Bronchial epithelial cell (primary cell): ENCODE measurements around the gene NDUFA7. TPM values are rescaled to one million over a fixed set of nuclear protein-coding genes. Genes with fewer than 3 reads are reported as not detected.

Experiments
- DNase-seq: peaks from one replicate; pipeline ENCODE4 v3.0.0-alpha.2; 2010; ENCODE audit warnings: low read depth
- FAIRE-seq: peaks from 2 replicates; lab custom pipeline; 2011; peaks lifted over from hg19 to GRCh38; lab: Jason Lieb, UNC
- H3K27me3 ChIP-seq: 2 replicates; pipeline ENCODE4 v1.5.1; 2011; ENCODE audit warnings: low read length; ENCODE audit not compliant: control insufficient read depth, insufficient read depth
- H3K36me3 ChIP-seq: 2 replicates; pipeline ENCODE4 v1.5.1; 2011; ENCODE audit warnings: low read length; ENCODE audit not compliant: control insufficient read depth, insufficient read depth
- H3K4me3 ChIP-seq: 2 replicates; pipeline ENCODE4 v1.5.1; 2011; ENCODE audit warnings: mild to moderate bottlenecking, low read depth, low read length, control low read depth
- CTCF ChIP-seq: IDR thresholded peaks from 2 replicates; pipeline ENCODE4 v1.5.1; 2011; ENCODE audit warnings: mild to moderate bottlenecking, moderate library complexity, low read length, control low read depth, inconsistent platforms; ENCODE audit not compliant: insufficient read depth, severe bottlenecking
- total RNA-seq: library from RNA; depleted of rRNA; stranded (reverse); fragments of >200 nt; gene quantifications from 2 replicates; pipeline ENCODE4 v1.2.1, GENCODE V29; 2014

NDUFA7 gene
- total RNA-seq, 1 donor from 2014 or later: 14.7 TPM

GRCh38 chr19:8311461-8312260 is 9.5 kb downstream of the NDUFA7 start:
- no peak for FAIRE-seq
- H3K4me3 ChIP-seq: no peak overlapping the region
- no peaks in the 10 kb centered on the region for H3K27me3 ChIP-seq
- DNase-seq: no peak
- peaks cover 10% of the 10 kb centered on the region for H3K36me3 ChIP-seq
- TF ChIP-seq CTCF: no peak

DNA sequence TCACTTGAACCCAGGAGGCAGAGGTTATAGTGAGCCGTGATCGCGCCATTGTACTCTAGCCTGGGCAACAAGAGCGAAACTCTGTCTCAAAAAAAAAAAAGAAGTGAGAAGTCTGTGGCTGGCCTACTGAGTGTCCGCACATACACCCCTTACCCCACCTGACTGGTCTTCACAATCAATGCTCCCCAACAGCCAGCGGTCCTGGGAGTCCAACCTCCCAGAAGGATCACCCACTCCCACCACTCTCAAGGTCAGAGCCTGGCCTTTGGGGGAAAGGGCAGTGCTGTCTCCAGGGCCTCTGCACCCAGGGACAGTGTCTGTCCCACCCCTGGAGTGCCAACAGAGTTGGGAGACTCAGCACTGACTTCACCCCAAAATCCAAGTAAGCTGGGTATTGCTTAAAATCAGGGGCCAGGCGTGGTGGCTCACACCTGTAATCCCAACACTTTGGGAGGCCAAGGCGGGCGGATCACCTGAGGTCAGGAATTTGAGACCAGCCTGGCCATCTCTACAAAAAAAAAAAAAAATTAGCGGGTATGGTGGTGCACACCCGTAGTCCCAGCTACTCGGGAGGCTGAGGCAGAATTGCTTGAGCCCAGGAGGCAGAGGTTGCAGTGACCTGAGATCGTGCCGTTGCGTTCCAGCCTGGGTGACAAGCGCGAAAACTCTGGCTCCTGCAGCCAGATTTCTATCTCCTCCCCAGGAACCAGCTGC is 10.7 kb downstream of the NDUFA7 start:
- TF ChIP-seq CTCF: no peak
- DNase-seq (no peak), FAIRE-seq (no peak)
- Histone ChIP-seq H3K27me3 (no peaks in the 10 kb centered on the region), H3K4me3 (no peak overlapping the region), H3K36me3 (peaks cover 10% of the 10 kb centered on the region)

DNA sequence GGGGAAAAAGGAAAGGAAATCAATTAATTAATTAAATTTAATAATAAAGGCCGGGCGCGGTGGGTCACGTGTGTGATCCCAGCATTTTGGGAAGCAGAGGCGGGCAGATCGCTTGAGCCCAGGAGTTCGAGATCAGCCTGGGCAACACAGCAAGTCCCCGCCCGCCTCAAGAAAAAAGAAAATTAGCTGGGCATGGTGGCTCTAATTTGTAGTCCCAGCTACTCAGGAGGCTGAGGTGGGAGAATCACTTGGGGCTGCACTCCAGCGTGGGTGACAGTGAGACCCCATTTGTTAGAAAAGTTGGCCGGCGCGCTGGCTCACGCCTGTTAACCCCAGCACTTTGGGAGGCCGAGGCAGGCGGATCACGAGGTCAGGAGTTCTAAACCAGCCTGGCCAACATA is 12.3 kb downstream of the NDUFA7 start:
- no peak for DNase-seq
- Histone ChIP-seq H3K27me3 (no peaks in the 10 kb centered on the region), H3K36me3 (peaks cover 8% of the 10 kb centered on the region), H3K4me3 (no peak overlapping the region)
- TF ChIP-seq CTCF: no peak
- FAIRE-seq: no peak

GRCh38 chr19:8307965-8308866 is 13.0 kb downstream of the NDUFA7 start, which contains the start of gene CD320:
TSS of gene CD320 (minus strand) at chr19:8308358. CDS start at chr19:8308290, 68 bp downstream.
- peak; percentile 88 for DNase-seq
- Histone ChIP-seq H3K4me3 (peak within 1 kb of the TSS; percentile 44), H3K27me3 (no peaks in the 10 kb centered on the region), H3K36me3 (peaks cover 10% of the 10 kb centered on the region)
- no peak for FAIRE-seq
- TF ChIP-seq CTCF: no peak

- Histone ChIP-seq H3K36me3 (peaks cover 10% of the 10 kb centered on the region), H3K4me3 (peak overlapping the region; percentile 44), H3K27me3 (no peaks in the 10 kb centered on the region)
- TF ChIP-seq CTCF: no peak
- FAIRE-seq (no peak), DNase-seq (no peak)
Measured at GRCh38 chr19:8307400-8307964, 13.7 kb downstream of the NDUFA7 start.
